K562 (cell line): ENCODE results near the gene ANXA9. TPM values are rescaled to one million over a fixed set of nuclear protein-coding genes. Genes with fewer than 3 reads are reported as not detected.

Experiments
- ATAC-seq: fragments of 200-7000 bp; cut with Tn5 transposase; 3 replicates; pipeline ENCODE4 v1.9.1; 2020; ENCODE audit warnings: moderate library complexity
- BruUV-seq: library from RNA; stranded (reverse); fragments of 400-500 nt; replicated peaks from 2 replicates; lab custom pipeline; 2021; lab: Mats Ljungman, UMichigan
- CTCF ChIA-PET: fragments of 300-600 bp; formaldehyde crosslinking; extraction: SDS; loops from one replicate; lab custom pipeline; 2021; ENCODE audit warnings: low intra/inter-chr PET ratio; lab: Yijun Ruan, JAX
- POLR2A ChIA-PET: fragments of 300-600, 350-650 bp; sonication (Branson Sonifier 250); formaldehyde crosslinking; extraction: SDS; loops from one replicate; lab custom pipeline; 2021; ENCODE audit warnings: antibody characterized with exemption, inconsistent platforms; lab: Yijun Ruan, JAX
- DNase-seq, 4 experiments: peaks; one replicate each; pipeline versions ENCODE4 v3.0.0 to v3.0.0-alpha.2; 2011 to 2018; ENCODE audit warnings: low spot score in 3 of 4, mixed read lengths in 3 of 4; ENCODE audit errors: extremely low read depth in 1 of 4
- FAIRE-seq: peaks from 2 replicates; lab custom pipeline; 2011; peaks lifted over from hg19 to GRCh38; lab: Jason Lieb, UNC
- H2AFZ ChIP-seq: 2 replicates; pipeline ENCODE4 v1.6.0; 2011; ENCODE audit warnings: low read depth, low read length, control low read depth, inconsistent platforms
- H3K27ac ChIP-seq: fragments of 200-600 bp; 3 replicates; pipeline ENCODE4 v1.8.0; 2011; ENCODE audit warnings: low read depth, mild to moderate bottlenecking, control low read depth, inconsistent platforms, low read length, moderate library complexity, mixed read lengths; ENCODE audit errors: extremely low read depth
- H3K27me3 ChIP-seq, 2 experiments: fragments of 300-600 bp in 1 of 2; 2 replicates in 1 of 2; 3 replicates in 1 of 2; pipeline versions ENCODE4 v1.6.0 to v1.8.0; 2011; ENCODE audit warnings: inconsistent platforms in 2 of 2, low read length in 2 of 2, mild to moderate bottlenecking in 1 of 2, mixed read lengths in 1 of 2, moderate library complexity in 1 of 2; ENCODE audit not compliant: control insufficient read depth in 2 of 2, insufficient read depth in 2 of 2
- H3K36me3 ChIP-seq: fragments of 300-600 bp; 3 replicates; pipeline ENCODE4 v1.8.0; 2011; ENCODE audit warnings: mild to moderate bottlenecking, low read length, inconsistent platforms; ENCODE audit not compliant: control insufficient read depth, insufficient read depth
- H3K4me1 ChIP-seq, 2 experiments: fragments of 200-600 bp in 1 of 2; replicated peaks in 1 of 2; 2 replicates in 1 of 2; 3 replicates in 1 of 2; pipeline versions ENCODE4 v1.5.1 to v1.8.0; 2011; ENCODE audit warnings: inconsistent platforms in 2 of 2, low read length in 2 of 2, mild to moderate bottlenecking in 1 of 2, mixed read lengths in 1 of 2, moderate library complexity in 1 of 2; ENCODE audit not compliant: control insufficient read depth in 2 of 2, insufficient read depth in 2 of 2
- H3K4me2 ChIP-seq: 2 replicates; pipeline ENCODE4 v1.6.1; 2011; ENCODE audit warnings: low read length, control low read depth, inconsistent platforms, mixed read lengths; ENCODE audit not compliant: insufficient read depth
- H3K4me3 ChIP-seq: fragments of 200-600 bp; sonication (generic), shearing (Covaris generic); 2 replicates; pipeline ENCODE4 v1.5.1; 2016; ENCODE audit warnings: control low read depth, inconsistent platforms
- H3K79me2 ChIP-seq: fragments of 200-600 bp; 3 replicates; pipeline ENCODE4 v1.8.0; 2011; ENCODE audit warnings: low read length, inconsistent platforms; ENCODE audit not compliant: control insufficient read depth, insufficient read depth
- H3K9ac ChIP-seq, 2 experiments: 2 replicates each; pipeline versions ENCODE4 v1.6.0 to v1.6.1; 2011; ENCODE audit warnings: low read depth in 2 of 2, low read length in 2 of 2, control low read depth in 1 of 2, inconsistent platforms in 1 of 2, mild to moderate bottlenecking in 1 of 2, mixed read lengths in 1 of 2; ENCODE audit not compliant: insufficient read depth in 1 of 2
- H3K9me1 ChIP-seq: one replicate; pipeline ENCODE4 v1.6.0; 2011; ENCODE audit warnings: inconsistent platforms, mild to moderate bottlenecking, low read length, moderate library complexity; ENCODE audit not compliant: control insufficient read depth, insufficient read depth
- H3K9me3 ChIP-seq: replicated peaks from 2 replicates; pipeline ENCODE4 v1.5.1; 2011; ENCODE audit warnings: low read depth, low read length, inconsistent platforms; ENCODE audit not compliant: control insufficient read depth, insufficient read depth
- H4K20me1 ChIP-seq: replicated peaks from 2 replicates; pipeline ENCODE4 v1.6.1; 2011; ENCODE audit warnings: low read length, inconsistent platforms, mixed read lengths; ENCODE audit not compliant: control insufficient read depth, insufficient read depth
- AFF4 ChIP-seq: sonication (generic); formaldehyde crosslinking; IDR thresholded peaks from 2 replicates; pipeline ENCODE4 v1.8.0; 2023; ENCODE audit warnings: mild to moderate bottlenecking, missing genetic modification reagents
- E2F6 ChIP-seq, 2 experiments: IDR thresholded peaks; 2 replicates each; pipeline ENCODE4 v1.6.1; 2011; ENCODE audit warnings: borderline replicate concordance in 1 of 2, control low read depth in 1 of 2, low read depth in 1 of 2, low read length in 1 of 2, mild to moderate bottlenecking in 1 of 2, mixed read lengths in 1 of 2, moderate library complexity in 1 of 2; ENCODE audit not compliant: insufficient read depth in 1 of 2, insufficient read length in 1 of 2, poor library complexity in 1 of 2, severe bottlenecking in 1 of 2; ENCODE audit errors: extremely low read depth in 1 of 2
- EP400 ChIP-seq: fragments of 450-650 bp; IDR thresholded peaks from 2 replicates; pipeline ENCODE4 v1.6.1; 2017; ENCODE audit warnings: antibody characterized with exemption, mild to moderate bottlenecking, moderate library complexity
- RBFOX2 ChIP-seq: fragments of 200-400 bp; formaldehyde crosslinking; IDR thresholded peaks from 2 replicates; pipeline ENCODE4 v1.6.1; 2017; ENCODE audit warnings: low read depth, mild to moderate bottlenecking, low read length, moderate library complexity
- STAG1 ChIP-seq: sonication (generic); formaldehyde crosslinking; IDR thresholded peaks from 2 replicates; pipeline ENCODE4 v1.5.0; 2020; ENCODE audit warnings: missing genetic modification reagents, borderline replicate concordance
- YY1 ChIP-seq, 3 experiments: IDR thresholded peaks; 2 replicates each; pipeline ENCODE4 v1.6.1; 2011; ENCODE audit warnings: low read length in 2 of 3, mild to moderate bottlenecking in 2 of 3, moderate library complexity in 2 of 3, borderline replicate concordance in 1 of 3, control low read depth in 1 of 3, low read depth in 1 of 3; ENCODE audit not compliant: insufficient read depth in 3 of 3, insufficient replicate concordance in 2 of 3, control insufficient read depth in 1 of 3, insufficient read length in 1 of 3; ENCODE audit errors: extremely low read depth in 1 of 3
- WGBS: fragments of 100-300 bp; shearing (Covaris generic); methylation state at CpG from one replicate; pipeline ENCODE4 v1.1.6; 2016; ENCODE audit warnings: low coverage, mixed read lengths; ENCODE audit not compliant: insufficient coverage; ENCODE audit errors: missing lambda C conversion rate; 5-methylcytosine and 5-hydroxymethylcytosine counted together
- in situ Hi-C: fragments of 300-500 bp; cut with MboI; formaldehyde crosslinking; loops from 4 replicates; pipeline ENCODE4 v1.15.0; 2018; ENCODE audit warnings: inconsistent platforms, mixed read lengths
- intact Hi-C: fragments of 100-400 bp; cut with micrococcal nuclease; formaldehyde crosslinking; loops from 2 replicates; pipeline ENCODE4 v1.14.2; 2022
- polyA plus RNA-seq, 8 experiments: library from polyadenylated mRNA; depleted of rRNA in 4 of 8; stranded (reverse) in 5 of 8; unstranded in 3 of 8; fragments of >200 nt; fragmentation: Nextera tagmentation in 2 of 8; fragmentation: Illumina TruSeq in 1 of 8; extraction: Ambion mirVana in 2 of 8; extraction: Trizol in 1 of 8; gene quantifications; 2 replicates each; pipeline versions ENCODE4 v1.2.1 to v1.2.3, GENCODE V29; 2011 to 2014; ENCODE audit warnings: inconsistent platforms in 1 of 8, missing spikeins in 1 of 8
- total RNA-seq, 7 experiments: library from RNA; depleted of rRNA in 6 of 7; stranded (reverse); fragments of >200 nt in 6 of 7; fragmentation: Illumina TruSeq in 2 of 7; extraction: Trizol in 2 of 7; gene quantifications; 2 replicates each; pipeline versions ENCODE4 v1.2.1 to v1.2.3, GENCODE V29; 2011 to 2021; ENCODE audit warnings: low replicate concordance in 1 of 7
- TF ChIP-seq, protein P1 (sequence below), 2 experiments: IDR thresholded peaks; 2 replicates each; pipeline ENCODE4 v1.6.1; 2012; ENCODE audit warnings: improper control_type of control experiment in 2 of 2, low read depth in 2 of 2, low read length in 2 of 2, borderline replicate concordance in 1 of 2

Gene ANXA9
- total and polyA plus RNA-seq, 9 of the 15 experiments (the other 6 are each of a cell fraction or from before 2014, with no cell fraction given), result 0.24 to 1.6 (median 0.57) TPM

GRCh38 chr1:150973836-150974579, 8.1 kb upstream of the ANXA9 start:
- Histone ChIP-seq H3K4me3 (peak overlapping the region; percentile 63), H3K79me2 (peaks cover 77% of the 10 kb centered on the region), H4K20me1 (peaks cover 30% of the 10 kb centered on the region), H3K9ac (peak overlapping the region; percentile 88 to 93), H3K9me1 (peaks cover 5% of the 10 kb centered on the region), H3K36me3 (peaks cover 36% of the 10 kb centered on the region; the same call in 2 of the 3 replicates), H3K4me2 (peak overlapping the region; percentile 92), H3K9me3 (no peaks in the 10 kb centered on the region), H3K27me3 (no peaks in the 10 kb centered on the region), H3K27ac (peak overlapping the region; percentile 95), H2AFZ (no peak overlapping the region), H3K4me1 (peaks cover 52 to 66% of the 10 kb centered on the region in 2 experiments)
- ATAC-seq, result peak; percentile 2; the same call in 2 of the 3 replicates
- CTCF ChIA-PET, result no interaction called here
- peak in 2 of 4 experiments; percentile 40 to 62 for DNase-seq
- in situ Hi-C loops (no loop called here), intact Hi-C loops (loop anchor here (10.0 kb wide), 1 partner anchor 359 kb away; no protein-coding TSS in a partner anchor)
- POLR2A ChIA-PET, result interaction anchor here (0.6 to 4.3 kb wide), 11 partner anchors 10 to 429 kb away, joined by 3 to 58 read pairs (median 4); partner anchors contain the start of gene MCL1
- 1% methylated on average over 30 of the region's 67 CpGs for whole genome bisulfite sequencing
- no TSS peak for BruUV-seq
- no peak for FAIRE-seq
- peak in 1 of 3 experiments; percentile 78 for TF ChIP-seq YY1 (IDR thresholded peaks at IDR 0.05; ENCODE audit: borderline replicate concordance in 1 of 3, control insufficient read depth in 1 of 3, extremely low read depth in 1 of 3, insufficient read depth in 3 of 3, insufficient read length in 1 of 3, insufficient replicate concordance in 2 of 3, low read depth in 1 of 3, low read length in 2 of 3)
- TF ChIP-seq STAG1 (CRISPR knock-in tag), result no peak
- TF ChIP-seq EP400, result peak; percentile 63
- TF ChIP-seq E2F6 (IDR thresholded peaks at IDR 0.05; ENCODE audit: borderline replicate concordance in 1 of 2, extremely low read depth in 1 of 2, insufficient read depth in 1 of 2, insufficient read length in 1 of 2, low read depth in 1 of 2, low read length in 1 of 2, poor library complexity in 1 of 2, severe bottlenecking in 1 of 2), result peak in 1 of 2 experiments; percentile 9
- TF ChIP-seq AFF4 (CRISPR knock-in tag), result 0 out of 2 replicates have a peak, but pooled peaks have one; percentile 30
- TF ChIP-seq, protein P1, sequence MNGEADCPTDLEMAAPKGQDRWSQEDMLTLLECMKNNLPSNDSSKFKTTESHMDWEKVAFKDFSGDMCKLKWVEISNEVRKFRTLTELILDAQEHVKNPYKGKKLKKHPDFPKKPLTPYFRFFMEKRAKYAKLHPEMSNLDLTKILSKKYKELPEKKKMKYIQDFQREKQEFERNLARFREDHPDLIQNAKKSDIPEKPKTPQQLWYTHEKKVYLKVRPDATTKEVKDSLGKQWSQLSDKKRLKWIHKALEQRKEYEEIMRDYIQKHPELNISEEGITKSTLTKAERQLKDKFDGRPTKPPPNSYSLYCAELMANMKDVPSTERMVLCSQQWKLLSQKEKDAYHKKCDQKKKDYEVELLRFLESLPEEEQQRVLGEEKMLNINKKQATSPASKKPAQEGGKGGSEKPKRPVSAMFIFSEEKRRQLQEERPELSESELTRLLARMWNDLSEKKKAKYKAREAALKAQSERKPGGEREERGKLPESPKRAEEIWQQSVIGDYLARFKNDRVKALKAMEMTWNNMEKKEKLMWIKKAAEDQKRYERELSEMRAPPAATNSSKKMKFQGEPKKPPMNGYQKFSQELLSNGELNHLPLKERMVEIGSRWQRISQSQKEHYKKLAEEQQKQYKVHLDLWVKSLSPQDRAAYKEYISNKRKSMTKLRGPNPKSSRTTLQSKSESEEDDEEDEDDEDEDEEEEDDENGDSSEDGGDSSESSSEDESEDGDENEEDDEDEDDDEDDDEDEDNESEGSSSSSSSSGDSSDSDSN (IDR thresholded peaks at IDR 0.05; ENCODE audit: borderline replicate concordance in 1 of 2, low read depth in 2 of 2, low read length in 2 of 2), result peak; percentile 56 to 77; a peak in 2 of 4 replicates
- peak; percentile 61 for TF ChIP-seq RBFOX2
